ENCODE measurements around the gene PGAP6.

Gene PGAP6

GRCh38 chr16:366476-366875, 15.3 kb downstream of the PGAP6 start:
- Histone ChIP-seq H3K4me3 (ENCODE audit: low read length) (no peak overlapping the region), H4K20me1 (ENCODE audit: control insufficient read depth, insufficient read depth, low read depth, low read length) (0 out of 2 replicates have a peak, but pooled peaks cover 5% of the 10 kb centered on the region), H3K79me2 (ENCODE audit: control insufficient read depth, low read length) (peaks cover 5% of the 10 kb centered on the region), H3K9me2 (replicated peaks; ENCODE audit: control insufficient read depth, low read length) (no peaks in the 10 kb centered on the region), H3K36me3 (ENCODE audit: control insufficient read depth, low read length) (peaks cover 32% of the 10 kb centered on the region), H3K4me1 (ENCODE audit: control insufficient read depth, low read length) (peaks cover 16% of the 10 kb centered on the region), H3K4me2 (ENCODE audit: low read length) (no peak overlapping the region), H3K9me3 (ENCODE audit: control insufficient read depth, insufficient read depth, low read length) (no peaks in the 10 kb centered on the region), H3F3A (ENCODE audit: control insufficient read depth, insufficient read depth) (no peaks in the 10 kb centered on the region), H3K27me3 (ENCODE audit: control insufficient read depth, low read length) (no peaks in the 10 kb centered on the region), H3K27ac (ENCODE audit: low read depth, low read length) (no peak overlapping the region)
- TF ChIP-seq CTCF (IDR thresholded peaks at IDR 0.05; ENCODE audit: low read depth, low read length, poor library complexity, severe bottlenecking): no peak
- no peak for TF ChIP-seq EZH2phosphoT487 (IDR thresholded peaks at IDR 0.05; ENCODE audit: borderline replicate concordance, low read length)

- H3K4me1 ChIP-seq (ENCODE audit: control insufficient read depth, low read length): peaks cover 4% of the 10 kb centered on the region
Measured at GRCh38 chr16:364595-365491, 16.9 kb downstream of the PGAP6 start.

GRCh38 chr16:363766-364490, 17.9 kb downstream of the PGAP6 start:
- Histone ChIP-seq H3F3A (ENCODE audit: control insufficient read depth, insufficient read depth) (no peaks in the 10 kb centered on the region), H3K4me3 (ENCODE audit: low read length) (no peak overlapping the region), H4K20me1 (ENCODE audit: control insufficient read depth, insufficient read depth, low read depth, low read length) (0 out of 2 replicates have a peak, but pooled peaks cover 5% of the 10 kb centered on the region), H3K27me3 (ENCODE audit: control insufficient read depth, low read length) (no peaks in the 10 kb centered on the region), H3K79me2 (ENCODE audit: control insufficient read depth, low read length) (no peaks in the 10 kb centered on the region), H3K9me3 (ENCODE audit: control insufficient read depth, insufficient read depth, low read length) (no peaks in the 10 kb centered on the region), H3K4me1 (ENCODE audit: control insufficient read depth, low read length) (no peaks in the 10 kb centered on the region), H3K27ac (ENCODE audit: low read depth, low read length) (no peak overlapping the region), H3K4me2 (ENCODE audit: low read length) (no peak overlapping the region), H3K36me3 (ENCODE audit: control insufficient read depth, low read length) (peaks cover 22% of the 10 kb centered on the region), H3K9me2 (replicated peaks; ENCODE audit: control insufficient read depth, low read length) (no peaks in the 10 kb centered on the region)
- TF ChIP-seq CTCF (IDR thresholded peaks at IDR 0.05; ENCODE audit: low read depth, low read length, poor library complexity, severe bottlenecking) (no peak), EZH2phosphoT487 (IDR thresholded peaks at IDR 0.05; ENCODE audit: borderline replicate concordance, low read length) (no peak)

More at GRCh38 chr16:364595-365491, 16.9 kb downstream of the PGAP6 start:
- Histone ChIP-seq H4K20me1 (ENCODE audit: control insufficient read depth, insufficient read depth, low read depth, low read length) (0 out of 2 replicates have a peak, but pooled peaks cover 5% of the 10 kb centered on the region), H3K9me3 (ENCODE audit: control insufficient read depth, insufficient read depth, low read length) (no peaks in the 10 kb centered on the region), H3F3A (ENCODE audit: control insufficient read depth, insufficient read depth) (no peaks in the 10 kb centered on the region), H3K27ac (ENCODE audit: low read depth, low read length) (no peak overlapping the region), H3K4me3 (ENCODE audit: low read length) (no peak overlapping the region), H3K27me3 (ENCODE audit: control insufficient read depth, low read length) (no peaks in the 10 kb centered on the region), H3K4me2 (ENCODE audit: low read length) (no peak overlapping the region), H3K79me2 (ENCODE audit: control insufficient read depth, low read length) (peaks cover 3% of the 10 kb centered on the region), H3K36me3 (ENCODE audit: control insufficient read depth, low read length) (peaks cover 29% of the 10 kb centered on the region), H3K9me2 (replicated peaks; ENCODE audit: control insufficient read depth, low read length) (no peaks in the 10 kb centered on the region)
- TF ChIP-seq CTCF (IDR thresholded peaks at IDR 0.05; ENCODE audit: low read depth, low read length, poor library complexity, severe bottlenecking) (no peak), EZH2phosphoT487 (IDR thresholded peaks at IDR 0.05; ENCODE audit: borderline replicate concordance, low read length) (no peak)
